Upper lobe of left lung (tissue), 4 donors: ENCODE data around the gene UBE2L5.

Experiments
- EP300 ChIP-seq, 4 donors: sonication (generic); formaldehyde crosslinking; IDR thresholded peaks; one replicate each; pipeline ENCODE4 v1.5.1; 2017; ENCODE audit warnings: antibody characterized with exemption in 4 of 4, control low read depth in 2 of 4
- POLR2A ChIP-seq, 4 donors: fragments of 450-650 bp; IDR thresholded peaks; one replicate each; pipeline ENCODE4 v1.5.1; 2016 to 2017; ENCODE audit warnings: antibody characterized with exemption in 4 of 4, mild to moderate bottlenecking in 2 of 4
- POLR2AphosphoS5 ChIP-seq, 2 donors: sonication (generic); formaldehyde crosslinking; IDR thresholded peaks; one replicate each; pipeline ENCODE4 v1.5.1; 2017; ENCODE audit warnings: antibody characterized with exemption in 2 of 2
- TF ChIP-seq, protein P1 (sequence below), 6 experiments: fragments of 450-650 bp in 4 of 6; fragments of 200-600 bp in 2 of 6; sonication (generic) in 2 of 6; IDR thresholded peaks; one replicate each; pipeline ENCODE4 v1.5.1; 2016 to 2019; ENCODE audit warnings: antibody characterized with exemption in 6 of 6

DNA sequence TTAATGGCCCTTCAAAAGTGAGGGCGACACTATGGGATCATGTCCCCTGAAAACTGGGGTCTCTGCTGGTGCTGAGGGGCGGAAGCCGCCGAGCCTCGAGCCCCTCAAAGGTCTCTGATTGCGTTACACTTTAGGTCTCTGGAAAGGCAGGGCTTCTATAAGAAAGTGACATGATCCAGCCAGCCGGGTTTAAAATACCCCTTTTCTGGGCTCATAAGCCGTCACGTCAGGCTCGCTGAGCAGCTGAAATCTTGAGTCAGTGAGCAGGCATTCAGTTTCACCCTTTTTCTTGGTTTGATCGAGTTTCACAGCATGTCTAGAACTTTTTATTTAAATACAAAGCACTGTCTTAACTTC lies 44.0 kb downstream of the UBE2L5 start:
- TF ChIP-seq POLR2A (IDR thresholded peaks at IDR 0.05) = no peak
- TF ChIP-seq, protein P1, sequence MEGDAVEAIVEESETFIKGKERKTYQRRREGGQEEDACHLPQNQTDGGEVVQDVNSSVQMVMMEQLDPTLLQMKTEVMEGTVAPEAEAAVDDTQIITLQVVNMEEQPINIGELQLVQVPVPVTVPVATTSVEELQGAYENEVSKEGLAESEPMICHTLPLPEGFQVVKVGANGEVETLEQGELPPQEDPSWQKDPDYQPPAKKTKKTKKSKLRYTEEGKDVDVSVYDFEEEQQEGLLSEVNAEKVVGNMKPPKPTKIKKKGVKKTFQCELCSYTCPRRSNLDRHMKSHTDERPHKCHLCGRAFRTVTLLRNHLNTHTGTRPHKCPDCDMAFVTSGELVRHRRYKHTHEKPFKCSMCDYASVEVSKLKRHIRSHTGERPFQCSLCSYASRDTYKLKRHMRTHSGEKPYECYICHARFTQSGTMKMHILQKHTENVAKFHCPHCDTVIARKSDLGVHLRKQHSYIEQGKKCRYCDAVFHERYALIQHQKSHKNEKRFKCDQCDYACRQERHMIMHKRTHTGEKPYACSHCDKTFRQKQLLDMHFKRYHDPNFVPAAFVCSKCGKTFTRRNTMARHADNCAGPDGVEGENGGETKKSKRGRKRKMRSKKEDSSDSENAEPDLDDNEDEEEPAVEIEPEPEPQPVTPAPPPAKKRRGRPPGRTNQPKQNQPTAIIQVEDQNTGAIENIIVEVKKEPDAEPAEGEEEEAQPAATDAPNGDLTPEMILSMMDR (IDR thresholded peaks at IDR 0.05) = no peak
- TF ChIP-seq POLR2AphosphoS5 (IDR thresholded peaks at IDR 0.05) = no peak
- no peak for TF ChIP-seq EP300 (IDR thresholded peaks at IDR 0.05)
